HEK293T (cell line): ENCODE measurements around the gene DNAJA4.

ENCODE experiments used
- CTCF ChIA-PET: fragments of 350-600 bp; formaldehyde crosslinking; extraction: SDS; loops from one replicate; lab custom pipeline; 2021; ENCODE audit warnings: antibody characterized with exemption, inconsistent platforms; lab: Yijun Ruan, JAX
- POLR2A ChIA-PET: fragments of 350-600 bp; formaldehyde crosslinking; extraction: SDS; loops from one replicate; lab custom pipeline; 2020; ENCODE audit warnings: antibody characterized with exemption, inconsistent platforms; lab: Yijun Ruan, JAX
- DNase-seq: peaks from one replicate; pipeline ENCODE4 v3.0.0; 2012; ENCODE audit warnings: mixed read lengths; ENCODE audit errors: extremely low spot score
- ARNT ChIP-seq: fragments of 450-650 bp; IDR thresholded peaks from 2 replicates; pipeline ENCODE4 v1.6.1; 2017; ENCODE audit warnings: mild to moderate bottlenecking
- BHLHE40 ChIP-seq: fragments of 450-650 bp; IDR thresholded peaks from 2 replicates; pipeline ENCODE4 v1.6.1; 2016; ENCODE audit warnings: mild to moderate bottlenecking, moderate library complexity, borderline replicate concordance
- CTBP1 ChIP-seq: fragments of 450-650 bp; IDR thresholded peaks from 2 replicates; pipeline ENCODE4 v1.6.1; 2016; ENCODE audit warnings: borderline replicate concordance
- ELF4 ChIP-seq: fragments of 450-650 bp; IDR thresholded peaks from 2 replicates; pipeline ENCODE4 v1.6.1; 2017; ENCODE audit warnings: antibody characterized with exemption
- FOXA1 ChIP-seq: fragments of 450-650 bp; IDR thresholded peaks from 2 replicates; pipeline ENCODE4 v1.6.1; 2016; ENCODE audit warnings: mild to moderate bottlenecking
- FOXK2 ChIP-seq: fragments of 450-650 bp; IDR thresholded peaks from 2 replicates; pipeline ENCODE4 v1.6.1; 2016; ENCODE audit warnings: mild to moderate bottlenecking
- FOXM1 ChIP-seq: fragments of 450-650 bp; IDR thresholded peaks from 2 replicates; pipeline ENCODE4 v1.6.1; 2017; ENCODE audit warnings: mild to moderate bottlenecking, borderline replicate concordance
- HDGF ChIP-seq: fragments of 450-650 bp; IDR thresholded peaks from 2 replicates; pipeline ENCODE4 v1.6.1; 2017; ENCODE audit warnings: antibody characterized with exemption, borderline replicate concordance
- L3MBTL2 ChIP-seq: fragments of 450-650 bp; conservative IDR thresholded peaks from 2 replicates; pipeline ENCODE4 v1.6.1; 2016; ENCODE audit warnings: mild to moderate bottlenecking
- LEF1 ChIP-seq: fragments of 450-650 bp; IDR thresholded peaks from 2 replicates; pipeline ENCODE4 v1.6.1; 2017; ENCODE audit warnings: mild to moderate bottlenecking, borderline replicate concordance
- NFRKB ChIP-seq: fragments of 450-650 bp; IDR thresholded peaks from 2 replicates; pipeline ENCODE4 v1.6.1; 2016; ENCODE audit warnings: mild to moderate bottlenecking, moderate library complexity
- SP1 ChIP-seq: fragments of 450-650 bp; IDR thresholded peaks from 2 replicates; pipeline ENCODE4 v1.6.1; 2017
- SUZ12 ChIP-seq: fragments of 450-650 bp; IDR thresholded peaks from 2 replicates; pipeline ENCODE4 v1.6.1; 2016; ENCODE audit warnings: mild to moderate bottlenecking
- TARDBP ChIP-seq: fragments of 450-650 bp; IDR thresholded peaks from 2 replicates; pipeline ENCODE4 v1.6.1; 2016
- ZNF384 ChIP-seq: fragments of 450-650 bp; IDR thresholded peaks from 2 replicates; pipeline ENCODE4 v1.6.1; 2016
- TF ChIP-seq, protein P1 (sequence below): fragments of 450-650 bp; IDR thresholded peaks from 2 replicates; pipeline ENCODE4 v1.6.1; 2016

DNAJA4 gene

DNA sequence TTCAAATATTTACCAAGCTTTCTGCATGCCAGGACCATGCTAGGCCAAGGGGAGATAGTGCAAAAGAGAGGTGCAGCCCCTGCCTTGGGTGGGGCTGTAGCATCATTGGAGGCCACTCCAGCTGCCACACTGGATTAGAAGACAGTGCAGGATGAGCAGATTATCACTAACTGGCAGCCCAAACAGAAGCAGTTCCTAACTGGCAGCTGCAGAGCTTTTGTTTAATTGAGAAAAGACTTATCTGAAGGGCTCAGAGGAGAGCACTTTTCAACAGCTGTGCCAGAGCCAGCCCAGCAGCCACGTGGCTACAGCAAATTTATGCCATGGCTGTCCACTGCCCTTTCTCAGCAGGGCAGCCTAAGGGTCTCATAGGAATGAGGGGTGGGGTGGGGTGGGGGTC, 16.5 kb upstream of the DNAJA4 start:
- CTCF ChIA-PET: no interaction called here
- no peak for TF ChIP-seq CTBP1
- DNase-seq: no peak
- POLR2A ChIA-PET: no interaction called here

DNA sequence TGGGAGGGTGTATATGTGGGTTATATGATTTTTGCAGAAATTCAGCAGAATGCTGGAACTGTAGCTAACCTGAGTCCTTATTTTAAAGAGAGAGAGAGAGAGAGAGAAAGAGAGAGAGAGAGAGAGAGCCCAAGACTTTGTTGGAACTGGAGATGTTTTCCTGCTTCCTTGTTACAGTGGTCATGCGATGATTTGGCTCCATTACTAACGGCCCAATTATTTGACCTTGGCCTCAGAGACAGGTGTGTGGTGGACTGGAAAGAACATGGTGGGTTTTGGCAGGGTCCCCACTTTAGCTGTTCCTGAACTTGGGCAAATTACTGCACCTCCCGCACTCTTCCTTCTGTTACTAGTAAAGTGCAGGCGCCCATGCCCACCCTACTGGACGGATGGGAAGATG, 15.2 kb upstream of the DNAJA4 start:
- ChIA-PET POLR2A (no interaction called here), CTCF (interaction anchor here (1.0 kb wide), 1 partner anchor 9 kb away, joined by 4 read pairs; no protein-coding TSS in a partner anchor)
- no peak for DNase-seq
- TF ChIP-seq SP1 (no peak), FOXM1 (no peak), LEF1 (no peak), NFRKB (no peak), L3MBTL2 (no peak), ZNF384 (no peak), ELF4 (no peak), ARNT (no peak), HDGF (no peak), BHLHE40 (no peak), FOXK2 (no peak), TARDBP (no peak), CTBP1 (no peak), FOXA1 (no peak), SUZ12 (no peak)
- TF ChIP-seq, protein P1, sequence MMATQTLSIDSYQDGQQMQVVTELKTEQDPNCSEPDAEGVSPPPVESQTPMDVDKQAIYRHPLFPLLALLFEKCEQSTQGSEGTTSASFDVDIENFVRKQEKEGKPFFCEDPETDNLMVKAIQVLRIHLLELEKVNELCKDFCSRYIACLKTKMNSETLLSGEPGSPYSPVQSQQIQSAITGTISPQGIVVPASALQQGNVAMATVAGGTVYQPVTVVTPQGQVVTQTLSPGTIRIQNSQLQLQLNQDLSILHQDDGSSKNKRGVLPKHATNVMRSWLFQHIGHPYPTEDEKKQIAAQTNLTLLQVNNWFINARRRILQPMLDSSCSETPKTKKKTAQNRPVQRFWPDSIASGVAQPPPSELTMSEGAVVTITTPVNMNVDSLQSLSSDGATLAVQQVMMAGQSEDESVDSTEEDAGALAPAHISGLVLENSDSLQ: no peak

DNA sequence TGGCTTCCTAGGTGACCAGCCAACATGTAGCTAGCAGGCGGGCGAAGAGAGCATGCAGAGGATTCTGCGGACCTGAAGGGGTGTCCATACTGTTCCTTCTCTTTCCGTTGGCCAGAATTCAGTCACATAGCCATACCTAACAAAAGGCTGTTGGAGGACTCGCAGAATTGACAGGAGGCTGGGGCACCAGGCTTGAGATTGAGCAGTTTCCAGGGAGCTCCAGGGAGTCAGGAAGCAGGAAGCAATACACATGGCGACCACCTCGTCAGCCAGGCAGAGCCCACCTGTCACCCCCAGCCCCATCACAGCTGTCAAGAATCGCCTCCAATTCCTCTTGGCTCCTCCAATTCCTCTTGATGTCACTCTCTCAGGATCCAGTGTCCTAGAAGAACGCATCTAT, 13.2 kb upstream of the DNAJA4 start:
- ChIA-PET CTCF (no interaction called here), POLR2A (no interaction called here)

DNA sequence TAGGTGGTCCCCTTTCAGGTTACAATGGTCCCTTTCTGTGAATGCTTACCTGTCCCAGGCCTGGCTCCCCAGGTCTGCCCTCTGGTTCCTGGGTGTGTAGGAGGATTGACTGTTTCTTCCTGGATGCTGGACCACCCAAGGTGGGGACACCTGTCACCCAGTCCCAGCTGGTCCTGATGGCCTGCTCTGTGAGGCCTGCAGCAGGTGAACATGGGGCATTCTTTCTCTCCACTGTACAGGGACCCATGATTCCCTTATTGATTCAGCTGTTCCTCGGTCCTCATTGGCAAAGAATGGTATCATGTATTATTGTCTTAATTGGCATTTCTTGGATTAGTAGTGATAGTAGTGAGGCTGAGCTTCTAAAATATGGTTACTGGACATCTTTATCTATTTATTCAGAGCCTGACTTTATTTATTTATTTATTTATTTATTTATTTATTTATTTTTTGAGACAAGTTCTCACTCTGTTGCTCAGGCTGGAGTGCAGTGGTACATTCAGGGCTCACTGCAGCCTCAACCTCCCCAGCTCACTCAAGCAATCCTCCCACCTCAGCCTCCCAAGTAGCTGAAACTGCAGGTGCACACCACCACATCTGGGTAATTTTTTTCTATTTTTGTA, 8.8 kb upstream of the DNAJA4 start:
- no peak for DNase-seq
- ChIA-PET CTCF (no interaction called here), POLR2A (no interaction called here)

More for the DNA sequence above, 13.2 kb upstream of the DNAJA4 start:
- DNase-seq: no peak
- TF ChIP-seq NFRKB (no peak), BHLHE40 (no peak), ELF4 (no peak), FOXM1 (no peak), FOXA1 (no peak), SUZ12 (no peak), SP1 (no peak), LEF1 (no peak), ZNF384 (no peak), ARNT (no peak), HDGF (no peak), TARDBP (no peak), L3MBTL2 (no peak), FOXK2 (no peak), CTBP1 (no peak)
- TF ChIP-seq, protein P1: no peak

DNA sequence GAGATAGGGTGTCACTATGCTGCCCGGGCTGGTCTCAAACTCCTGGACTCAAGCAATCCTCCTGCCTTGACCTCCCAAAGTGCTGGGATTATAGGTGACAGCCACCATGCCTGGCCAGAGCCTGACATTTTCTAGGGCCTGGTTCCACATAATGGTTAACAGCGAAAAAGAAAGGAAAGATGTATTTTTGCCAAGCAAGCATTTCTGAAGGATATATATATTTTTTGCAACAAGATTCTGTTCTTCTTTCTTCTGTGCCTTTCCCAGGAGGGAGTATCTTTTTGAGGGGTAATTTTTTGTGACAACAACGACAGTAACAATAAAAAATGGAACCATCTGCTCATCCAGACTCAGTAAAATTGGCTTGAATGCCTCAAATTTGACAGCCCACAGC, 8.3 kb upstream of the DNAJA4 start:
- ChIA-PET CTCF (interaction anchor here (0.8 kb wide), 1 partner anchor 10 kb away, joined by 4 read pairs; no protein-coding TSS in a partner anchor), POLR2A (no interaction called here)
- no peak for DNase-seq
- TF ChIP-seq FOXM1 (no peak), L3MBTL2 (no peak), ELF4 (no peak), SP1 (no peak), TARDBP (no peak), SUZ12 (no peak), ZNF384 (no peak), CTBP1 (no peak), ARNT (no peak), LEF1 (no peak), BHLHE40 (no peak), FOXA1 (no peak), HDGF (no peak)
- TF ChIP-seq, protein P1: no peak

More for the DNA sequence above, 8.8 kb upstream of the DNAJA4 start:
- no peak for TF ChIP-seq SUZ12
- no peak for TF ChIP-seq ELF4
- no peak for TF ChIP-seq HDGF
- no peak for TF ChIP-seq FOXA1
- no peak for TF ChIP-seq LEF1
- no peak for TF ChIP-seq ARNT
- TF ChIP-seq CTBP1: no peak
- TF ChIP-seq TARDBP: no peak
- TF ChIP-seq ZNF384: no peak
- no peak for TF ChIP-seq SP1
- no peak for TF ChIP-seq L3MBTL2
- no peak for TF ChIP-seq BHLHE40
- TF ChIP-seq NFRKB: no peak
- TF ChIP-seq, protein P1: no peak
- no peak for TF ChIP-seq FOXM1
- TF ChIP-seq FOXK2: no peak

DNA sequence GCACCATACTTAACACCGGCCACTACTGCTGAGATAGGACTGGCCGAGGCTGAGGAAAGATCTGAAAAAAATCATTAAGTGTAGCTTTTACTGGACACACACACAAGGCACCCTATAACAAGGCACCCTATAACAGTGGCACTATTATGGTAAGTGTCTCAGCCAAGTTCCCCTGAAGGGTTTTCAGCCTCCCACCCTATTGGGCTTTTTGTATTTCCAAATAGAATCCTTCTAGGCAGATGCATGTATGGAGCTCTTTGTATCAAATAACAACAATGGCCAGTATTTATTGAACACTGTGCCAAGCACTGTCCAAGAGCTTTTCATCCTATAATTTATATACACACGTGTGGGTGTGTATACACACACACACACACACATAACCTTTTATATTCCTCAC, 6.7 kb upstream of the DNAJA4 start:
- ChIA-PET POLR2A (interaction anchor here (0.7 kb wide), 1 partner anchor 42 kb away, joined by 3 read pairs; the partner anchor contains the start of gene SKIC8), CTCF (interaction anchor here (0.6 to 1.8 kb wide), 7 partner anchors 16 to 1475 kb away, joined by 3 to 6 read pairs (median 4); no protein-coding TSS in a partner anchor)
- DNase-seq: no peak
- no peak for TF ChIP-seq BHLHE40
- TF ChIP-seq CTBP1: no peak
- TF ChIP-seq HDGF: no peak
- TF ChIP-seq ELF4: no peak
- TF ChIP-seq NFRKB: no peak
- no peak for TF ChIP-seq ARNT
- no peak for TF ChIP-seq FOXA1
- no peak for TF ChIP-seq ZNF384
- TF ChIP-seq FOXK2: no peak
- TF ChIP-seq FOXM1: no peak
- TF ChIP-seq, protein P1: no peak
- no peak for TF ChIP-seq L3MBTL2
- no peak for TF ChIP-seq TARDBP
